GM19328 (cell line): ENCODE measurements around the gene TAC3.

Experiments
- ATAC-seq: cut with Tn5 transposase; IDR thresholded peaks from one replicate; pipeline ENCODE4 v1.9.1; 2021; ENCODE audit warnings: mild to moderate bottlenecking, moderate library complexity; ENCODE audit not compliant: unreplicated experiment

The TAC3 gene

DNA sequence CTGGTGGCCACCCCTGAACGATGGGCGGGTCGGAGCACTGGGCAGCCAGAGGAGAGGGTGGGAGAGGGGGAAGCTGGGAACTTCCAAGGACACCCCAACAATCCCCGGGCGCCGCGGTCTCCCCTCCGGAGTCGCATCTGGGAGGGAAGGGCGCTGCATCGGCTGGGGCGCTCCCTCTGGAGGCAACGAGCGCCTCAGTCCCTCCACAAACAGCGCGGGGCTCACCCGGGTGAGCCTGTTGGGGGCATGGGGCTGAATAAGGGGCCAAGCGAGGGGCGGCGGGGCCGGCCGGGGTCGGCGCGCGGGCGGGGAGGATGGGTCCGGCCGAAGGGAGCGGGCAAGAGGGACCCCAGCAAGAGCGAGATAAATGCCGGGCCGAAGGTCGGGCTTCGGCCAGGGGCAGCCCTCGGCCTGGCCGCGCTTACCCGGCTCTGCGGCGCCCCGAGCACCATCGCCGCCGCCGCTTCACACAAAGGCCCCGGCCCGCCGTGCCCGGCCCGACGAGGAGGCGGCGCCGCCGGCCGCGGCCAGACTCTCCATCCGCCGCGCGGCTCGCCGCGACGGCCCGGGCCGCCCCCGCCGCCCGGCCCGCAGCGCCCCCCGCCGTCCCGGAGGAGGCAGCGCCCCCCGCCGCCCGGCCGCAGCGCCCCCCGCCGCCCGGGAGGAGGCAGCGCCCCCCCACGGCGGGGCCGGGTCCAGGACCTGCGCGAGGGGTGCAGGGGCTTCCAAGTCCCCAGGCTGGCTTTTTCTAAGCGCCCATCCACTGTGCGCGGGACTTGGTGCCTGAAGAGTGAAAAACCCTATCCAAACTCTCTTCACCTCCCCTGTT lies 10.1 kb downstream of the TAC3 start, which contains the start of gene ZBTB39:
ZBTB39 (minus strand) TSS at position 567 of the 829 bp plus-strand sequence. CDS start 1,629 bp downstream, outside the sequence.
- peak; percentile 64 for ATAC-seq

DNA sequence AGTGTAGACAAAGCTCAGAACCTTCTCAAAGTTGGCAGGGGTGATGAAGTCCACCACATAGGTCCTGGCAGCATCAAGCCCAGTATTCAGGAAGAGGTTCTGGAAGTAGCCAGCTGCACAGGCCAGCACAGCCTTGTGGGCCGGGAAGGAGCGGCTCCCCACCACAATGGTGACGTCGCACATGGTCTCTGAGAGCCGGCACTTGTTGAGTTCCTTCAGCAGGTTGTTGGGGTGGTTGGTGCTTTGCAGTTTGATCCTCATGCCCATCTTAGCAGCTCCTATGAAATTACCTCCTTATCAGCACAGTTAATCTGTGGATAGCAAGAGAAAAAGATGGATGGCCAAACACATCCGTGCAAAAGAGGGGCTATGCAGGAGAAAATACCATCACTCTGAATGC lies 11.7 kb downstream of the TAC3 start:
- ATAC-seq: no peak

DNA sequence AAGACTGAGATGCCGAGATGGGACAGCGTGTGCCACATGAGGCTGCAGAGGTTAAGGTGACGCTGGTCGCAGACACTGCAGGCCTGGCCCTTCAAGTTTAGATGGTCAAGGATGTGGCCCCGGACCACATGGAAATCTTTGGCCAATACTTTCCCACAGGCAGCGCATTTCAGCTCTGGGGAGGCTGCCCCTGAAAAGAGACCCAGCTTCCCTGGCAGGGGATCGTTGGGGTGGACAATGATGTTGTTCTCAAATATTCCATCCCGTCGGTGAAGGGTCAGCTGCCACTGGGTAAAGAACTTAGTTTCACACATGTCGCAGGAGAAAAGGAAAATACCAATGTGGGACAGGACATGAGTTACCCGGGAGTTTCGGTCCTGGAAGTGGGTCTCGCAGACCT lies 12.9 kb downstream of the TAC3 start:
- no peak for ATAC-seq

DNA sequence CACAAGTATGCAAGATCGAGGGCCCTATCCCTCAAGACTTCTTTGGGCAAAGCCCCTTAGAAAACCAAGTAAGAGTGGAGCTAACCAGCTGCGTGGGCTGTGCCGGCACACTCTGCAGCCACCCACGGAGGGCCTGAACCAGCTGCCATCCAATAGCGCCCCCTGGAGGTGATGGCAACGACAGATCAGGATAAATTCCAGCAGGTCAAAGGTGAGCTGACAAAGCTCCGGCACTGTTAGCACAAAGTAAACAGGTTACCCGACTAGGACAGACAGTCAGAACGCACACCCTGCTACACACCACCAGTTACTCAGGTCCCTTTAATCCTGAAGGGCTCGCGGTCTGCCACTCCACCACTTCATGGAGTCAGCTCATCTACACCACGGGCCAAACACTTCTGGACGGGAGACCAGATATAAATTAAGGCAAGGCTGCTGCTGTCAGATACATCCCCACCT lies 14.9 kb downstream of the TAC3 start:
- no peak for ATAC-seq

DNA sequence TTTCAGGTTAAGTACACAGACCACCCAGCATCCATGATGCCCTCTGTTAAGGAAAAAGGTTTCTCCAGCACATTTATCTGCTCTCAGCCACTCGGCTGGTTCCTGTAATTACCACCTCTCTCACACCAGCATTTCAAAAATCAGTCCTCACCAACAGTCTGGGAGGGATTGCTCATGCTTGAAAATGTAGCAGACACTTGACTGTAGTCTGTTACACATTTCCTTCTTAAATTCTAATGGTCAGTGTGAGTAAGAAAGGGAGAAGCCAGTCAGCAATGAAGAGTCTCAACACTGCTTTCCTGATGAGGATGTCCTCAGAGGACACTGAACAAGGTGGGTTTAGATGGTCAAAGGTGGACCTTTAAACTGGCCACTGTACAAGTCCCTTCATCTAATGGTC lies 15.9 kb downstream of the TAC3 start:
- ATAC-seq: no peak

DNA sequence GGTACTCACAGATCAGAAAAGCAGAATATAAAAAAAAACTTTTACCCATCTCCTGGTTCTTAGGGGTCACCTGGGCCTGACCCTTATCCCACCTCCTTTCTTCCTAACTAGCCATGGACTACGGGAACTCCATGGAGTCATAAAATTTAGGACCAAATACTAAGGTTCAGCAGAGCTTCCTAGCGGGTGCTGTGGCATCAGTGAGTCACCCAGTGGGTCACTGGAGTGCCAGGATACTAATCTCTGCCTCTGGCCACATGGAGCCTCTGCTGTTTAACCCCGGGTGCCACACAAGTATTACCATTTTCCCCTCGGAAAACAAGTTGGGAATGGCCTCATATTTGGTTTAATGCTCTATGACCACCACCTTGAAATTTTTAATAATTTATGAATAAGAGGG lies 16.9 kb downstream of the TAC3 start:
- ATAC-seq: no peak

DNA sequence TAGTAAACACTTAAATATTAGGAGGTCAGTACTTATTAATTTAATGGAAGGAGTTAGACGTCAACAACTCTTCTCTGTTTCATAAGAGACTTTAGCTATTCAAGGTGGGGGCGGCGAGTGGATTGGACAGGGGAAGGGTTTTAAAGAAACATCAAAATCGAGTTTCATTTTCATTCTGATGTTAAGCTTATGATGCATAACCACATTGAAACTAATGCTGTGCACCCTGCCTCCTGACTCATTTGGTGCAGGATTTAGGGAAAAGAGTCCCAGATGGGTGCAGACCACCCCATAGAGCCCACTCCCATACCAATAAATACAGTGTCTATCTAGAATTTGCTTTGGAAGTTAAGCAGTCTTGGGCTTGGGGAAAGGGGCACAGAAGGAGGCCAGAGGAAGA lies 17.3 kb downstream of the TAC3 start:
- peak; percentile 60 for ATAC-seq

DNA sequence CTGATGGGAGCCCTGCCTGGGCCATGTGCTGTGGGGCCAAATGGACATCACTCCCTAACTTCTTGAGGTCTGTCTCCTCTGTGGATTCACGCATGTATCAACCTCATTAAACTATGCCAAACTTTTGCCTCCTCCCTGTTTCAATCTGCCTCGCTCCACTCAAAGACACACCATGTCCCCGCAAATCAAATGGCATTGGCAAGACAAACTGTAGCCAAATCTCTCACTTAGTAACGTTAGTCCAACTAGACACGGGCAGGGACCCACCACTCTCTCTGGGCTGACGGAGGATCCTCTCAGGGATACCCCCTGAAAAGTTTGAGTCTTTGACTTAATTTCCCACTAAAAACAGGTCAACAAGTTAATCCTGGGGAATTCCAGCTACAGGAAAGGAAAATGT lies 18.0 kb downstream of the TAC3 start:
- no peak for ATAC-seq

DNA sequence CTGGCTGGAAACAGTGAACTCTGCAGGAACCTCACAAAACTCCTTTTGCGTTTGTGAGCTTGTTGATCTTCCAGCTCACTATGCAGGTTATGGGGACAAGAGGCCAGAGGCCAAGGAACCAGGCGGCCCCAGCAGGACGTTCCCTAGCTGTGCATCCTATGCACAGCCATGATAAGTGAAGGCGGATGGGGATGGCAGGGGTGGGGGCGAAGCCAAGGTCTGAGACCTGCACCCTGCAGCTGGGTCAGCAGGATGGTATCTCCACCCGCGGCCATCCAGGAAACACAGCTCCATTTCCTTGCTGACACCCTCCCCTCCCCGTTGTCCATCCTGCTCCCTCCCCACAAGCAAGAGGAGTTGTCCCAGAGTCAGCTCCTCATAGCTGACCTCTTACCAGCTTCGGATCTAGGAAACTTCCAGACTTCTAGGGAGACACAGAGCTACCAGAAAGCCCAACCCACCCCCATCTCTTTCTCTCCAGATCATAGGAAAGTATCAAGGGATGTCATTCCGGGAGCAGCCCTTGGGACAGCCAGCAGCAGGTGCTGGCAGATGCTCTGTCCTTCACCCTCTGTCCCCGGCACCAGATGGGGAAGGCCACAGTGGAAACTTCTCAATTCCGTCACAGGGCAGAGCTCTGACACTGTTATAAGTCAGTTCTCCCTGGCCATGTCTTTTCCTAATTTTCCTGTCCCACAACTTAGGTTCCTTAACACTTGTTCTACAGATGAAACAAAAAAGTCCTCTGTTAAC lies 19.4 kb downstream of the TAC3 start:
- no peak for ATAC-seq

DNA sequence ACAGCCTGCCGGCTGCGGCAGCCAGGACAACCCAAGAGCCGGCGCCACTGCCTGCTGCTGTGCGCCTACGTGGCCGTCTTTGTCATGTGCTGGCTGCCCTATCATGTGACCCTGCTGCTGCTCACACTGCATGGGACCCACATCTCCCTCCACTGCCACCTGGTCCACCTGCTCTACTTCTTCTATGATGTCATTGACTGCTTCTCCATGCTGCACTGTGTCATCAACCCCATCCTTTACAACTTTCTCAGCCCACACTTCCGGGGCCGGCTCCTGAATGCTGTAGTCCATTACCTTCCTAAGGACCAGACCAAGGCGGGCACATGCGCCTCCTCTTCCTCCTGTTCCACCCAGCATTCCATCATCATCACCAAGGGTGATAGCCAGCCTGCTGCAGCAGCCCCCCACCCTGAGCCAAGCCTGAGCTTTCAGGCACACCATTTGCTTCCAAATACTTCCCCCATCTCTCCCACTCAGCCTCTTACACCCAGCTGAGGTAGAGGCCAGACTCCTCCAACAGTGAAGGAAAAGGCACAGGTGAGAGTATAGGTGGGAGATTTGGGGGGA lies 20.3 kb downstream of the TAC3 start:
- ATAC-seq: no peak

DNA sequence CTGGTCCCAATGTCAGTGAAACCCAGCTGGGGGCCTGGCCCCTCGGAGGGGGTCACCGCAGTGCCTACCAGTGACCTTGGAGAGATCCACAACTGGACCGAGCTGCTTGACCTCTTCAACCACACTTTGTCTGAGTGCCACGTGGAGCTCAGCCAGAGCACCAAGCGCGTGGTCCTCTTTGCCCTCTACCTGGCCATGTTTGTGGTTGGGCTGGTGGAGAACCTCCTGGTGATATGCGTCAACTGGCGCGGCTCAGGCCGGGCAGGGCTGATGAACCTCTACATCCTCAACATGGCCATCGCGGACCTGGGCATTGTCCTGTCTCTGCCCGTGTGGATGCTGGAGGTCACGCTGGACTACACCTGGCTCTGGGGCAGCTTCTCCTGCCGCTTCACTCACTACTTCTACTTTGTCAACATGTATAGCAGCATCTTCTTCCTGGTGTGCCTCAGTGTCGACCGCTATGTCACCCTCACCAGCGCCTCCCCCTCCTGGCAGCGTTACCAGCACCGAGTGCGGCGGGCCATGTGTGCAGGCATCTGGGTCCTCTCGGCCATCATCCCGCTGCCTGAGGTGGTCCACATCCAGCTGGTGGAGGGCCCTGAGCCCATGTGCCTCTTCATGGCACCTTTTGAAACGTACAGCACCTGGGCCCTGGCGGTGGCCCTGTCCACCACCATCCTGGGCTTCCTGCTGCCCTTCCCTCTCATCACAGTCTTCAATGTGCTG lies 21.0 kb downstream of the TAC3 start:
- no peak for ATAC-seq

DNA sequence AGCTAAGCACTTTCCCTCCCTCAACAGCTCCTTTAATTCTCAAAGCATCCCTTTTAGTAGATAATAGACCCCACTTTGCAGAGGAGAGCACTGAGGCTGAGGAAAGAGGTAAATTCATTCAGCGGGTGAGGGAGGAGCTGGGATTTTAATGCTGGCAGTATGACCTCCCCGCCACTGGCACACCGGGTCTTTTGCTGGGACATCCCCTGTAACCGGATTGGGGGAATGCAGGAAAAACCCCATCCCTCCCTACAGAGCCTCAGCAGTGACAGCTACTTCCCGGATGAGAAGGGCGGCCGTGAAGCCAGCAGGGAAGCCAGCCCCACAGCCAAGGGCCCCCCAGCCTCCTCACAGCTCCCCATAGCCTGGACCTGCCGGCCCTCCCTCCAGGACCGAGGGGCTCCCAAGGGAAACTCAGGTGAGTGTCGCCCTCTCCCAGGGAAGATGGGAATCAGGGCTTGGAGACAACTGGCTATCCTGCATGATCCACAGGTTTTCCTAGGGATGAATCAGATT lies 22.0 kb downstream of the TAC3 start:
- ATAC-seq: no peak

DNA sequence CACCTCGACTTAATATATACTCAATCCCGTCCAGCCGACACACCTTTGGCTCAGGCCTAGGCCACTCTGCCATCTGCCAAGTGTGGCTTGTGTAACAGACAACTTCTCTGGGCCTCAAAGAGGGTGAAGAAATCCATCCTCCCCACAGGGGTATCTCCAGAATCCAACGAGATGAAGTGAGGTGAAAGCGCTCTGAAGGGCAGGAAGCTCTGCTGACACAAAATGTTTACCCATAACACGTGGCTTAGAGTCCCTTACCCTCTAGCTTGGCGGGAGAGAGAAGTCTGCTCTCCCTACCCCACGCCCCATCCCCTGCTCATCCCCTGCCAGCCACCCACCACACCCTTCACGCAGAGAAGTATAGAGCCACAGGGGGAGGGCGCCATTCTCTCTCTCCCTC lies 23.0 kb downstream of the TAC3 start:
- ATAC-seq: no peak

DNA sequence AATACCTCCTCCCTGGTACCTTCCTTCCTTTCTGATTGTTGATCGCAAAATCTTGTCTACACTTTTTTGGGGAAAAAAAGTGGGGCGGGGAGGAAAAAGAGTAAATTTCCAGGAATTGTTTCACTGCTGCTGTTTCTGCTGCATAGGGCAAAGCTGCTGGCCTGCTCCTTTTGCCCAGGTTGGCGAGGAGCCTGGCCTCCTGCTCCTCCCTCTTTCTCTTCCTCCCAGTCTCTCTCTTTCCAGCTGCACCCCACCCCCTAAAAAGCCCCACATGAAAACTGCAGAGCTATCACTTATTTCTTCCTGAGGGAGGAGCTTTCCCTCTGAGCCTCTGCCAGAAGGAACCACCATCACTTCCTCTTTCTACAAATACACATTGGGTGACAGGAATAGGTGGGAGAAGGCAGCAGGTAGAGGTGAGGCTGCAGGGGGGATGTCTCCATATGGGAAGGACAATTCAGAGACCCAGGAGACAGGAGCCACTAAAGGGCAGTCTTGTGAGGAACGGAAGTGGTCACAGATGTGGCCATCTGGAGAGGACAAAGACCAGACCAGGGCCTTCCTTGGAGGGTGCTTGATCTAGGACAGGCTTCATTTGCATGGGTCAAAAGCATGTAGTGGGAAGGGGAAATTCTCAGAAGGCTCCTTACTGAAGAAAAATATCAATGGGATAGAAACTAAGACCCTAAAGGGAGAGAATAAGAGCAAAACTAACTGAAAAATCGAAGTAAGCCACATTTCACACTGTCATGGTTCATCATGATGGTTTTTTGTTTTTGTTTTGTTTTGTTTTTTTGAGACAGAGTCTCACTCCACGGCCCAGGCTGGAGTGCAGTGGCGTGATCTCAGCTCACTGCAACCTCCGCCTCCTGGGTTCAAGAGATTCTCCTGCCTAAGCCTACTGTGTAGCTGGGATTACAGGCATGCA lies 24.7 kb downstream of the TAC3 start:
- no peak for ATAC-seq

DNA sequence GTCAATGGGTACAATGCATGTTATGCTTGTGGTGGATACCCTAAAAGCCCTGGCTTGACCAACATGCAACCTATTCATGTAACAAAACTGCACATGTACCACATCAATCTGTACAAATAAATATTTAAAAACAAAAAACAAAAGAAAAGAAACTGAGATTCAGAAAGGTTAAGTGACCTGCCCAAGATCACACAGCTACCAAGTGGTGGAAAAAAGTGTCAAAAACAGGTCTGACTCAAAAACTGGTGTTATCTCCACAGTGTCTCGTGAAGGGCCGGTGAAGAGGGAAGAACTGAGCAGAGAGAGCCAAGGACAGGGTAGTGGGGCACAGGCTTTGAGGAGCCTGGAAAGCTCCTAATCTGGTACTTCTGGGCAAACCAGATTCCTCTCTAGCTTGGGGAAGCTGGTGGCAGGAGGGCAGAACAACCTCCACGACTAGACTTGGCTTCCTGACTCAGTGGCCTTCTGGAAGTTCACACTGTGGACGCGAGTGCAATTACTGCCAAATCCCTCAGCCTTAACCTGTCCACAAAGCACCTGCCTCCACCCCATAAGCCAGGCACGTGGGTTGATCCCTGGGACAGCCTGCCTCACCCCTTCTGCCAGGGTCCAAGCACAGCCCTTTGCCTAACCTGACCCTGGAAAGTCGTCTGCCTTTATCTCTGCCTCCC lies 25.5 kb downstream of the TAC3 start:
- no peak for ATAC-seq

DNA sequence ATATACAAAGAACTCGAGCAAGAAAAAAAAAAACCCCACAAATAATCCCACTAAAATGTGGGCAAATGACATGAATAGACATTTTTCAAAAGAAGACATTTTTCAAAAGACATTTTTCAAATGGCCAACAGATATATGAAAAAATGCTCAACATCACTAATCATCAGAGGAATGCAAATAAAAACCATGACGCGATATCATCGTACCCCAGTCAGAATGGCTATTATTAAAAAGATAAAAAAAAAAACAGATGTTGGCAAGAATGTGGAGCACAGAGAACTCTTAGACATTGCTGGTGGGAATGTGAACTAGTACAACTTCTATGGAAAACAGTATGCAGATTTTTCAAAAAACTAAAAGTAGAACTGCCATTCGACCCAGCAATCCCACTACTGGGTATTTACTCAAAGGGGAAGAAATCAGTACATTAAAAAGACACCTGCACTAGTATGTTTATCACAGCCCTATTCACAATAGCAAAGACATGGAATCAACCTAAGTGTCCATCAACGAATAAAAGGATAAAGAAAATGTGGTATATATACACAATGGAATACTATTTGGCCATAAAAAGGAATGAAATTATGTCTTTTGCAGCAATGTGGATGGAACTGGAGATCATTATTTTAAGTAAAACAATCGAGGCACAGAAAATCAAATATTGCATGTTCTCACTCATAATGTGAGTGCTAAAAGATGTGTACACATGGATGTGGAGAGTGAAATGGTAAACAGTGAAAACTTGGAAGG lies 26.3 kb downstream of the TAC3 start:
- no peak for ATAC-seq

DNA sequence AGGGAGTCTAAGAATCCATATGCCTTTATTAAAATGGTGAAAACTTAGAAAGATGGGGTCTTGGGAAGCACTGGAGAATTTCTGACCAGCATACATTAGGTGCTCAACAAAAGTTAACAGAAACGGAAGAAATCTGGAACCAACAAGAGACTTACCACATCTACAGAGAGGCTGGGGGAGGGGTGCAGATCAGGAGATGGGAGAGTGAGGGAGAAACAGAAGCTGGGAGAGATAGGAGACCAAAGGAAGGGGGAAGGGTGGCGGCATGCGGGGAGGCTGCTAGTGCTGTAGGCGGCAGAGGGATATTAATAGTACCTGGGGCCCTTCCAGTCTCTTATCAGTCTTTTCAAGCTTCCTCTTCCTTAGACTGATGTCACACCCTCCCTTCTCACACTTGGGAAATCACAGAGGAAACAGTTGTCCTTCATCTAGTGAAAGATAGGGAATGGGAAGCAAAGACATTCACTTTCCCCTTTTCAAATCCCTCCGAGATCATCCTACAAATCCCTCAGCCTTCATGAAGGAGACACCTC lies 28.1 kb downstream of the TAC3 start:
- no peak for ATAC-seq

DNA sequence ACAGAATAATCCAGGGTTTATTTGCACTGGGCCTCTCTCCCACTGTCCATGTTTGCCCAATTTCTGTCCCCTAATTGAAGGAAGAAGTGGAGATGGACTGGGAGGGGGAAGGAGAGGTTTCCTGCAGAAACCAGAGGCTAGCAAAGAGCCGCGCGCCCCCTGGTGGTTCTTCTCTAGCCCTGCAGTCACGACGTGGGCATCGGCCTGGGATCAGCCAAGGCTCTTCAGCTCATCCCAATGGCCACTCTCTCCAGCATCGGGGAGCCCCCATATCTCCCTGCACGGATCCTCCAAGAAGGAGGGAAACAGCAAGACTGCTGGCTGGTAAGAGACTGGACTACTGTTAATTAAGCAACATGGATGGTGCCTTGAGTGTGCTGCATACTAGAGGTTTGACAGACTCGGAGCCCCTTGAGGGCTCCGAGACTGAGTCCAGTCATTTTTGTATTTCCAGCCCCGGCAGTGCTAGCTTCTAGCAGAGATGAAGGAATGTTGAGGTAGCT lies 28.7 kb downstream of the TAC3 start:
- no peak for ATAC-seq
